GM21423 (cell line): ENCODE data around the gene IGSF9.
"Not testable (repeated sequence)": the region's sequence is repeated elsewhere in the genome, so short reads cannot be mapped to it uniquely, and the experiment has no call there.

Experiments used
- ATAC-seq: cut with Tn5 transposase; IDR thresholded peaks from one replicate; pipeline ENCODE4 v1.9.1; 2021; ENCODE audit warnings: mild to moderate bottlenecking, moderate library complexity; ENCODE audit not compliant: unreplicated experiment

The IGSF9 gene

DNA sequence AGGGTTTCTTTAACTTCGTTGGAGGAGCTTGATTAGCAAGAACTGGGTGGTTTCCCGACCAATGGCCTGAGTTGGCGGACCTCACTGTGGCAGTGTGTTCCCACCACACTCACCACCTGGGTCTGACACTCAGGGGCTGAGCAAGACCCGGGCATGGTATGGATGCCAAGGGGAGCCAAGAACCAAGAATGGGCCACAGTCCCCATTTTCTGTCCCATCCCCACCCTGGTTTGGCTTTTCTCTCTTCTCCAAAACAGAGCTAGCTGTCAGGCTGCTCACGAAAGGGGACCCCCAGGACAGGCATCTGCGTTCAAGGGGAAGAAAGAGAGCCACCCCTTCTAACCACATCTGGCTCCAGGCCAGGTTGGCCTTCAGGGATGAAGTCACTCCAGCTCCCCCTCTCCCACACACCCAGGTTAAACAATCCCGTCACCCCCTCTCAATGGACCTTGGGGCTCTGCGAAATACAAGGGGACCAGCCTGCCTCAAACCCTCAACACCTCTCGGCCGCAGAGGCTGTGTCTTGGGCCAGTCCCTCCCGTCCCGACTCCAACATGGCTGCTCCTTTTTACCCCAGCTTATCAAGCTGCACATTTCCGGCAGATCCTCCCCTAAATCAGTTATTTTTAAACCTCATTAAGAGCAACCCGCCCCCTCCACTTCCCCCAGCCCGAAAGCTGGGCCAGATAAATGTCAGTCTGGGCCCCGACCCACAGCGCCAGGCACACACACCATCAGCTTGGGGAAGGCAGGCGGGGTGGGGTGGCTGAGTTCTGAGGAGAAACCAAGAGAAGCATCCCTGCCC, 23.5 kb downstream of the IGSF9 start:
- no peak for ATAC-seq

- peak; percentile 14 for ATAC-seq
These were observed 24.2 kb downstream of the IGSF9 start for GRCh38 chr1:159921251-159921650.

GRCh38 chr1:159920651-159921050, 24.8 kb downstream of the IGSF9 start:
- no peak for ATAC-seq

- ATAC-seq: no peak
These were observed 25.2 kb downstream of the IGSF9 start for GRCh38 chr1:159920202-159920601.

DNA sequence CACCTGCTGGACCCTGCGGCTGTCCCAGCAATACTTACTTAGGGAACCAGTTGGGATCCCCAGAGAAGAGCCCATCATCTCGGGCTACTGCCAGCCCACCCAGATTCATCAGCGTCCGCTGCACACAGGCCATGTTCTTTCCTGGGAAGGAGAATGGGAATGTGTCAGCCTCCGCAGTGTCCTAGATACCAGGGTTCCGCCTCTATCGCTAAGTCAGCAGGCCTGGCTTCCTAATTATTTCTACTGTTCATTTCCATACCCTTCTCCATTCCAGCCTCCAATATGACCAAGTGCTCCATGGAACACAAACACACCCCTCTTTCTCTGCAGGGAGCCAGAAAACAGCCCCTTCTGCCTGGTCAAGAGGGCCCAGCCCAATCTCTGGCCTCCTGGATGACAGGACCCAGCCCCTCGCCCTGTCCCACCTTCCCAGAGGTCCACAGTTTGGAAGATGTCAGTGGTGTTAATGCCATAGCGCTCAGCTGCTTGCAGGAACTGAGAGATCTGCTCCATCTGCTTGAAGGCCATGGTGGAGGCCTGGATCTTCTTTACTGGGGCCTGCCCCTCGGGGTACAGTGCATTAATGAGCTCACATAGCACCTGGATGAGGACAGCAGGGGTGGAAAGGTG, 26.1 kb downstream of the IGSF9 start:
- no peak for ATAC-seq

- ATAC-seq: no peak
These were observed 26.8 kb downstream of the IGSF9 start for GRCh38 chr1:159918352-159919200.

- ATAC-seq: no peak
These were observed 27.7 kb downstream of the IGSF9 start for GRCh38 chr1:159917533-159918351.

GRCh38 chr1:159916242-159917051, 29.0 kb downstream of the IGSF9 start:
- ATAC-seq: no peak

GRCh38 chr1:159915571-159916241, 29.7 kb downstream of the IGSF9 start:
- ATAC-seq: no peak

GRCh38 chr1:159914252-159915018, 31.0 kb downstream of the IGSF9 start:
- ATAC-seq: no peak

DNA sequence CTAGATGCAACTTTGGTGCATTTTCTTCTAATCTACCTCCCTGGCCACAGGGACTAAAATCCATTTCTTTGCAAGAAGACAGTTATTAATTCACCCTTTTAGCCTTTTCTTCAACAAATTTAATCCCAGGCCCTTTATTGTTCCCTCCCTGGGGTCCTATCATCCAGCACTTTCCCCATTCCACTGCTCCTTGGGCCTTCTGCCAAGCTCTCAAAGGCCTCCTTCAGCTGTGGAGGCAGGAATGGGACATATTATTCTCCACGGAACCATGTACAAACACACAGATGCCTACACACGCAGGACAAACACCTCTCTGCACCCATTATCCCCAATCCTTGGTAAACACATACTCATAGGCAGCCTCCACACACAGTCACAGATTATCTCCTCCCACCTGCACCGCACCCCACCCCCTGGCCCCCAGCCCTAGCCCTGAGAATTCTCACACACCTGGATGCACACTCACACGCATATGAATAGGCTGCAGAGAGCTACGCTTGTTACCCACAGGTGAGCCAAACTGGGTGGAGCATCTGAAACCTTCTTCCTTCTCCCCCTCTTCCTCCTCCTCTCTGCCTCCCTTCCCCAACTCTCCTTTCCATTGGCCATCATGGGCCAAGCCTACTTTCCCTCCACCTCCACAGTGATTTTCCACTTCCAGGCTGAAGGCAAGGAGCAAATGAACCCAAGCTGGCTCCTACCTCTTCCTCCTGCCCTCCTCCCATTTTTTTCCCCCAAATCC, 31.8 kb downstream of the IGSF9 start:
- ATAC-seq: no peak

DNA sequence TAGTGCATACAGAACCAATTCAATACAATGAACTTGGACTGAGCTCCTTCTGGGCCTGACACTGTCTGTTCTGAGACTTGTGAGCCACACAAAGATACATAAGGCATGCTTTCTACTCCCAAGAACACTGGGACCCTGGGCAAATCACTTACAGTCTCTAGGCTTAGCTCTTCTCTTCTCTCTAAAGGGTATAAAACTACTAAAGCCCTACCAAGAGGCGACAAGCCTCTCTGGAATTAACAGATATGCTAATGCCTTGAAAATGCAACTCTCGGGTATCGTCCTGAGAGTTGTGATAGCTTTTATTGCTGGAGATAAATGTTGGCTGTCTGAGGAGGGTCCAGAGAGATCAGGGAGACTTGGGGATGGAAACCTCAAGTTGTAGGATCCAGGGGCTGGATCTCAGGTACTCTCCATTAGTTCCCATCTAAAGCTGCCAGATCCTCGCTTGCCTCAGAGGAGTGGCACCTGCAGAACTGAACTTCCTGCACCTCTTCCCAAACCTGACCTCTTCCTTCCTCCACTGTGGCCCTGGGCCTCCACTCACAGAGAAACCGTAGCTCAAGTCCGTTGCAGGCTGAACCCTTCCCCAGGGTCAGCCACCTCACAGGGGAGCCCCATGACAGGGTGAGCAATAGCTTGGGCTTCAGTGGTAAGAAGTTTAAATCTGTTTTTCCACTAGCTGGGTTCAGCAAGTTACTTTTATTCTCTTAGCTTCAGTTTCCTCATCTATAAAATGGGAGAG, 33.9 kb downstream of the IGSF9 start:
- no peak for ATAC-seq

DNA sequence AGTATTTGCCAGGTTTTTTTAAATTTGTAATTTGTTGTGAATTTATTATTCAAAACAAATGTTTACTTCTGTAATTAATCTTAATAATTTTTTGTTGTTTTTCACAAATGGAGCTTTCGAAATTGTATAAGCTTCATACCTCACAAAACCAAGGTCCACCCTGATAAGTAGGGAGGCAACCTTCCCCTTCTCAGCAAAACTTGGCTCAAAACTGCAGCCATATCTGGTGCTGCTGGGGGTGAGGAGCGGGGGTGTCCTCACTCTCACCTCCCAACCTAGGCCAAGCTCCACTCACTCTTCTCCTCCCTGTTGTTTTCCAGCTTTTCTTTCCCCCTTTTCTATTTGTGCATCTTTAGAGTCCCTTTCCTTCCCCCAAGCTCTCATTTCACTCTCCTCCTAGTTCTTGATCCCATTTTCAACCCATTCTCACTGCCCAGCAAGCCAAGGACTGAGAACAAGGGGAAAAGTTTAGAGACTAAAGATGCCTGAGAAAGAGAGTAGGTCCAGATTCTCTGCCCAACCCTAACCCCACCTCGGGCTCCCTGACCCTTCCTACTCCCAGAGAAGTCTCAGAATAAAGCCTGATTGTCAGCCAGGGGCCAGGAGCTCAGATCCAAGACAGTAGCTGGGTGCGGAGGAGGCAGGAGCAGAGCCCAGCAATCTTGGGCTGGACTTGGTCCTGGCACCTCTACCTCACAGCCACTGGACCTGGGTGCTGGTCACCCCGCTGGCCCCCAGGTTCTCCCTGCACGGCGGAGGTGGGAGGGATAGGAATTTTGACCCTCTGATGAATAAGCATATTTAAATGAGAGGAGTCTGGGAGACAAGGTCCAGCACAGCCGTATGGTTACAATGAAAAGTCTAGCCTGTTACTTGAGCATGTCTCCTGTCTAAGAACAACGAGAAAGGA, 37.1 kb downstream of the IGSF9 start:
- ATAC-seq: no peak

DNA sequence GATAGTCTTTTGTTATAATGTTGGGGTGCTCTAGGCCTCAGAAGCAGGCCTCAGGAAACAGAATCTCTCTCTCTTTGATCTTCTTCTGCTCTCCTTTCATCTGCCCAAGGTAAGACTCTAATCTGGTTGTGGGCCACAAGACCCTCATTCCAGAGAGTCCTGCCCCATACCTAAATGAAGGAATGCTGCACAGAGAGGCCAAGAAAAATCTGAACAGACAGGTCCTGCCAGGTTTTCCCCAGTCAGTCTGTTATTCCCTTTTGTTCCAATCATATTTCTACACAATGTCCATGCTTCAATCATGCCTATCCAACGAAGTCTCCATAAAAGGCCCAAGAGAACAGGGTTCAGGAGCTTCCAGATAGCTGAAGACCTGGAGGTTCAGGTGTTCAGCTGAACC, 38.5 kb downstream of the IGSF9 start:
- ATAC-seq: no peak

- not testable (repeated sequence) for ATAC-seq
These were observed 41.4 kb downstream of the IGSF9 start for GRCh38 chr1:159904036-159904435.

GRCh38 chr1:159902541-159902940, 42.9 kb downstream of the IGSF9 start:
- no peak for ATAC-seq
